ENCODE data around the gene MIER3.

DNA sequence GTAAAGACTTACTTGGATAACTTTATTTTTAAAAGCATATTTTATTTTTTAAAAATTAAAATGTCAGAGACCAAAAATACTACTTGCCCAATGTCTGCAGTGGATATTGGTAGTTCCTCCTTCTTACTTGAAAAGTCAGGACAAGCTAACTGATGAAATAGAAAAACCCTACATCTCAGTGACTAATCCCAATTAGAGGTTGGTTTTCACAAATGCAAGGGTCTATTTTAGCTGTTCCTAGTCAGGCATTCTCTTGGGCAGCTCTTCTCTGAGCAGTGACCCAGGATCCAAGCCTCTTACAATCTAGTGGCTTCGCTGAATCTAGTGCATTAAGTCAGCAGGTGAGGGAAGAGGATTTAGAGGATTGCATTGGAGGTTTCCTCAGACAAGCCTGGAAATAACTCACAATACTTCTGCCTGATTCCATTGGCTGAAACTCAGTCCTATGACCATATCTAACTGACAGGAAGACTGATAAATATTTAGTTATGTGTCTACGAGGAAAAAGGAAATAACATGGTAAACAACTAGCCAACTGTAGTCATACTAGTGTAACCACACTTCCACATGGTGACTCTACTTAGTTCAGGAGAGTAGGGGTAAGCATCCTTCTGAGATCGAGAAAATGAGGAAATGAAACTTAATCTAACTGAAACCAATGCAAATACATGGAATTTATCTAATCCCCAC lies 34.2 kb upstream of the MIER3 start:
- TF ChIP-seq, protein P1, sequence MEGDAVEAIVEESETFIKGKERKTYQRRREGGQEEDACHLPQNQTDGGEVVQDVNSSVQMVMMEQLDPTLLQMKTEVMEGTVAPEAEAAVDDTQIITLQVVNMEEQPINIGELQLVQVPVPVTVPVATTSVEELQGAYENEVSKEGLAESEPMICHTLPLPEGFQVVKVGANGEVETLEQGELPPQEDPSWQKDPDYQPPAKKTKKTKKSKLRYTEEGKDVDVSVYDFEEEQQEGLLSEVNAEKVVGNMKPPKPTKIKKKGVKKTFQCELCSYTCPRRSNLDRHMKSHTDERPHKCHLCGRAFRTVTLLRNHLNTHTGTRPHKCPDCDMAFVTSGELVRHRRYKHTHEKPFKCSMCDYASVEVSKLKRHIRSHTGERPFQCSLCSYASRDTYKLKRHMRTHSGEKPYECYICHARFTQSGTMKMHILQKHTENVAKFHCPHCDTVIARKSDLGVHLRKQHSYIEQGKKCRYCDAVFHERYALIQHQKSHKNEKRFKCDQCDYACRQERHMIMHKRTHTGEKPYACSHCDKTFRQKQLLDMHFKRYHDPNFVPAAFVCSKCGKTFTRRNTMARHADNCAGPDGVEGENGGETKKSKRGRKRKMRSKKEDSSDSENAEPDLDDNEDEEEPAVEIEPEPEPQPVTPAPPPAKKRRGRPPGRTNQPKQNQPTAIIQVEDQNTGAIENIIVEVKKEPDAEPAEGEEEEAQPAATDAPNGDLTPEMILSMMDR (IDR thresholded peaks at IDR 0.05; ENCODE audit: insufficient read depth, low read depth, low read length), result no peak
- no peak for TF ChIP-seq EZH2 (IDR thresholded peaks at IDR 0.05; ENCODE audit: insufficient read depth, low read length)
